GM23248 (cell line): ENCODE results near the gene ENOX2. TPM values are rescaled to one million over a fixed set of nuclear protein-coding genes. Genes with fewer than 3 reads are reported as not detected.

Experiments
- DNase-seq: peaks from one replicate; pipeline ENCODE4 v3.0.0-alpha.2; 2015
- H2AFZ ChIP-seq: fragments of 200-600 bp; sonication (generic); 2 replicates; pipeline ENCODE4 v1.6.1; 2016; ENCODE audit warnings: antibody characterized with exemption
- H3F3A ChIP-seq: fragments of 200-600 bp; sonication (generic); 2 replicates; pipeline ENCODE4 v1.6.1; 2016; ENCODE audit warnings: mild to moderate bottlenecking, antibody characterized with exemption, mixed run types; ENCODE audit not compliant: insufficient read depth
- H3K27ac ChIP-seq: fragments of 200-600 bp; sonication (generic); 2 replicates; pipeline ENCODE4 v1.5.1; 2016; ENCODE audit warnings: mild to moderate bottlenecking
- H3K27me3 ChIP-seq: fragments of 200-600 bp; sonication (generic); replicated peaks from 2 replicates; pipeline ENCODE4 v1.6.1; 2016; ENCODE audit warnings: mild to moderate bottlenecking; ENCODE audit not compliant: insufficient read depth
- H3K36me3 ChIP-seq: fragments of 200-600 bp; sonication (generic); 2 replicates; pipeline ENCODE4 v1.6.1; 2016; ENCODE audit warnings: low read depth, mild to moderate bottlenecking
- H3K4me1 ChIP-seq: fragments of 200-600 bp; sonication (generic); 2 replicates; pipeline ENCODE4 v1.6.1; 2016; ENCODE audit warnings: mild to moderate bottlenecking; ENCODE audit not compliant: insufficient read depth
- H3K4me2 ChIP-seq: fragments of 200-600 bp; sonication (generic); one replicate; pipeline ENCODE4 v1.6.1; 2016; ENCODE audit warnings: mild to moderate bottlenecking; ENCODE audit not compliant: unreplicated experiment
- H3K4me3 ChIP-seq: fragments of 200-600 bp; sonication (generic); 2 replicates; pipeline ENCODE4 v1.5.1; 2016; ENCODE audit warnings: mild to moderate bottlenecking
- H3K79me2 ChIP-seq: fragments of 200-600 bp; sonication (generic); 2 replicates; pipeline ENCODE4 v1.6.1; 2016; ENCODE audit warnings: mild to moderate bottlenecking; ENCODE audit not compliant: insufficient read depth
- H3K9ac ChIP-seq: fragments of 200-600 bp; sonication (generic); 2 replicates; pipeline ENCODE4 v1.6.1; 2016; ENCODE audit warnings: mild to moderate bottlenecking
- H3K9me2 ChIP-seq: fragments of 200-600 bp; sonication (generic); 2 replicates; pipeline ENCODE4 v1.6.1; 2016; ENCODE audit warnings: mixed run types, mild to moderate bottlenecking, moderate library complexity; ENCODE audit not compliant: insufficient read depth
- H3K9me3 ChIP-seq: fragments of 200-600 bp; sonication (generic); one replicate; pipeline ENCODE4 v1.6.1; 2017; ENCODE audit warnings: low read depth
- H4K20me1 ChIP-seq: fragments of 200-600 bp; sonication (generic); 2 replicates; pipeline ENCODE4 v1.6.0; 2016; ENCODE audit not compliant: insufficient read depth
- EZH2 ChIP-seq: fragments of 200-600 bp; sonication (generic); IDR thresholded peaks from 2 replicates; pipeline ENCODE4 v1.6.1; 2018; ENCODE audit warnings: antibody characterized with exemption, mild to moderate bottlenecking; ENCODE audit not compliant: insufficient read depth, poor library complexity, severe bottlenecking
- EZH2phosphoT487 ChIP-seq: fragments of 200-600 bp; sonication (generic); IDR thresholded peaks from 2 replicates; pipeline ENCODE4 v1.6.1; 2018; ENCODE audit warnings: antibody characterized with exemption, moderate library complexity, mild to moderate bottlenecking, low read depth; ENCODE audit not compliant: insufficient read depth
- WGBS, 2 experiments: methylation state at CpG; one replicate each; pipeline ENCODE4 v1.1.6; 2015 to 2017; ENCODE audit warnings: low lambda C conversion rate in 2 of 2, low coverage in 1 of 2; ENCODE audit errors: missing lambda C conversion rate in 2 of 2; 5-methylcytosine and 5-hydroxymethylcytosine counted together
- in situ Hi-C: fragments of 300-500 bp; cut with MboI; formaldehyde crosslinking; loops from 2 replicates; pipeline ENCODE4 v1.15.0; 2020
- polyA plus RNA-seq: library from polyadenylated mRNA; unstranded; fragments of >200 nt; fragmentation: Nextera tagmentation; extraction: Ambion mirVana; gene quantifications from 2 replicates; pipeline ENCODE4 v1.2.1, GENCODE V29; 2016
- total RNA-seq: library from RNA; depleted of rRNA; stranded (reverse); fragments of >200 nt; shearing (Covaris generic); gene quantifications from 2 replicates; pipeline ENCODE4 v1.2.3, GENCODE V29; 2014

The ENOX2 gene
- total and polyA plus RNA-seq, 2 experiments from 2014 or later, result 13.6 to 14.5 TPM

DNA sequence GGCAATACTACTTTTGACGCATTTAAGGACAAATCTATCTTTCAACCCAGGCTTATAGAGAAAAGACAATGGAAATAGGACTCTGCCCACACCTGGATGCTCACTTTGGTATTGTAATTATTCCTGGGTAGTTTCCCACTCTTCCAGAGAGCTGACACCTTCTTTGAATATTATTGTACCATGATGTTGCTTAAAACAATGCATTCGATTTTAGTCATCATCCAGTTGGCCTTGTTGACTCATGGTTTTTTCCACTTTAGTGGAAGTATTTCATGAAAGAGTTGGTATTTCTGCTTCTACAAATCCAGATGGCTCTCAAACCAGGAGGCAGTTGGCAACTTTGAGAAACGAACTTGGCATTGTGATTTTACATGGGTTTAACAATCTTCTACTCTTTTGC, 124.2 kb downstream of the ENOX2 start:
- in situ Hi-C loops, result no loop called here
- Histone ChIP-seq H3K27ac (no peak overlapping the region; the same call in 1 of the 2 replicates), H2AFZ (no peak overlapping the region), H3K9ac (no peak overlapping the region), H3K4me3 (no peak overlapping the region), H4K20me1 (no peaks in the 10 kb centered on the region), H3K4me1 (peaks cover 6% of the 10 kb centered on the region; the same call in 1 of the 2 replicates), H3K4me2 (peak overlapping the region; percentile 20), H3K9me2 (no peaks in the 10 kb centered on the region), H3K27me3 (no peaks in the 10 kb centered on the region), H3K9me3 (no peaks in the 10 kb centered on the region), H3F3A (no peaks in the 10 kb centered on the region; the same call in 1 of the 2 replicates), H3K36me3 (no peaks in the 10 kb centered on the region), H3K79me2 (no peaks in the 10 kb centered on the region)
- no peak for TF ChIP-seq EZH2phosphoT487
- 60 to 72% methylated on average over 2 to 3 of the region's 3 CpGs for WGBS, 2 experiments
- DNase-seq, result peak; percentile 57

DNA sequence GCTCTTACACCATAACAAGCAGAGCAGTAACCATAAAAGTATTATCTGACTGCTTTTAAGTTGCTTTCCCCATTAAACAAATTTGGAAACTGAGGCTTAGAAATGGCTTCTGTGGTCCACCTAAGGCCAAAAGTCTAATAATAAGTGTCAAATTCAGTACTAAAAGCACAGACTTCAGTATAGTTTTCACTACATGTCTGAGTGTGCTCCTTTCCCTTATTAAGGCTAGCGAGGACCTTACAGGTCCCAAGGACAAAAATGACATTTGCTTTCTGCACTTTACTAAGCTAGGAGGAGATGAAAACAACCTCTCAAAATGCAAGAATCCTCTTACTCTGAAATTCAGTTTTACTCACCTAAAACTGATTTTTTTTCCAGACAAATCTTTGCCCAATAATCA, 127.2 kb downstream of the ENOX2 start:
- Histone ChIP-seq H3K9ac (no peak overlapping the region), H4K20me1 (no peaks in the 10 kb centered on the region), H2AFZ (no peak overlapping the region), H3K9me3 (no peaks in the 10 kb centered on the region), H3K4me2 (no peak overlapping the region), H3K4me1 (peaks cover 25% of the 10 kb centered on the region), H3K27ac (no peak overlapping the region), H3F3A (peaks cover 22% of the 10 kb centered on the region), H3K79me2 (no peaks in the 10 kb centered on the region), H3K4me3 (no peak overlapping the region), H3K27me3 (no peaks in the 10 kb centered on the region), H3K9me2 (no peaks in the 10 kb centered on the region), H3K36me3 (no peaks in the 10 kb centered on the region)
- WGBS, 2 experiments, result 100% methylated on average over 1 of the region's 1 CpG
- in situ Hi-C loops, result no loop called here
- no peak for DNase-seq
- no peak for TF ChIP-seq EZH2
- no peak for TF ChIP-seq EZH2phosphoT487

DNA sequence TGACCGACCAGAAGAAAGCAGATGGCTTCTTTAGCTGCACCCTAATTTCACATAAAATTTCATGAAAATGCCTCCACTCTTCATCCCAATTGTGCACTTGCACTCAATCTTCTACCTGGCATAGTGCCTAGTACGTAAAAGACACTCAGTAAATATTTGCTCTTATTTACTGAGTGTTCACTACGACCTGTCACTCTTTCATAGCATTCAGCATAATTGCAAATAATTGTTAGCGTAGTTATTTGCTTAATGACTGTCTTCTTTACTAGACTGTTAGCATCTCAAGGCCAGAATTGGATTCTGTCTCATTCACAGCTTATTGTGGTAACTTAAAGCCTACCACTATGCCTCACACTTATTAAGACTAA, 130.2 kb downstream of the ENOX2 start:
- WGBS, 2 experiments, result 82 to 93% methylated on average over 4 of the region's 4 CpGs
- TF ChIP-seq EZH2 (no peak), EZH2phosphoT487 (no peak)
- H3K9me2 ChIP-seq, result no peaks in the 10 kb centered on the region
- H3K4me3 ChIP-seq, result no peak overlapping the region
- H3K27me3 ChIP-seq, result no peaks in the 10 kb centered on the region
- no peak overlapping the region for H2AFZ ChIP-seq
- H4K20me1 ChIP-seq, result no peaks in the 10 kb centered on the region
- no peak overlapping the region for H3K4me2 ChIP-seq
- H3F3A ChIP-seq, result peaks cover 23% of the 10 kb centered on the region
- H3K9me3 ChIP-seq, result no peaks in the 10 kb centered on the region
- no peaks in the 10 kb centered on the region for H3K79me2 ChIP-seq
- peak overlapping the region; percentile 11; the same call in 1 of the 2 replicates for H3K9ac ChIP-seq
- H3K27ac ChIP-seq, result peak overlapping the region; percentile 63
- in situ Hi-C loops, result no loop called here
- peaks cover 26% of the 10 kb centered on the region for H3K4me1 ChIP-seq
- no peak for DNase-seq
- no peaks in the 10 kb centered on the region for H3K36me3 ChIP-seq

DNA sequence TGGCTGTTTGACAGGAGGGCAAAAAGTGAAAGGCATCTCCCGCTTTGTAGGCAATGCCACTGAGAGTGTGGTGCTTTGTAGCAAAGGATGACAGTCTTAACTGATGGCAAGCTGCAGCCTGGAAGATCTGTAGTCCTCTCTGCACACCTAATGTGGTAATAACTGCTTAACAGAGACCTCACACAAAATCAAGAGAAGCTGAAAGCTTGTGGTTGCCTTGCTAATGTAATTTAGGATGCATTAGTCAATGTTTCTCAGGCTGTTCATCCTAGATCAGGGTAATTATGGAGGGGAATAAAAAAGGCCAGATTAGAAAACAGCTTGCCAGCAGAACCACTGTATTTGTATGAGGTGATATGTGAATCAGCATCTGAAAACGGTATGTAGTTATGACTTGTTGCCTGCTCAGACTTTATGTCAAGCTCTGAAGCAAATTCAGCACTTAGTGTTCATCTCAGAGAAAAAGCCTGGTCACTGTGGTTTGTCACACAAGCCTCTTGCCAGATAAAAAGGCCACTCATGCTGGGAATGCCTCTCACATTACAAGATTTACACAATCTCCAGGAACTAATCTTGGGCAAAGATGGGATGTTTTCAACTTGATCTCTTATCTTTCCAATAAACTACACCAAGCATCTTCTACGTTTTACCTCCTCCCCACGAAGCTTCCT, 130.8 kb downstream of the ENOX2 start:
- Histone ChIP-seq H3K4me1 (peaks cover 26% of the 10 kb centered on the region), H3K4me3 (no peak overlapping the region), H3K9ac (peak overlapping the region; percentile 11; the same call in 1 of the 2 replicates), H3K36me3 (no peaks in the 10 kb centered on the region), H3K27ac (peak overlapping the region; percentile 63), H3K9me3 (no peaks in the 10 kb centered on the region), H3K27me3 (no peaks in the 10 kb centered on the region), H3K9me2 (no peaks in the 10 kb centered on the region), H3K79me2 (no peaks in the 10 kb centered on the region), H4K20me1 (no peaks in the 10 kb centered on the region), H3F3A (peaks cover 23% of the 10 kb centered on the region), H3K4me2 (peak overlapping the region; percentile 43), H2AFZ (no peak overlapping the region)
- 37 to 42% methylated on average over 4 of the region's 4 CpGs for WGBS, 2 experiments
- DNase-seq, result peak; percentile 83
- TF ChIP-seq EZH2phosphoT487 (no peak), EZH2 (no peak)
- in situ Hi-C loops, result no loop called here
